MCF 10A (cell line): ENCODE measurements around the gene SH3YL1. TPM values are rescaled to one million over a fixed set of nuclear protein-coding genes. Genes with fewer than 3 reads are reported as not detected.

ENCODE experiments used
- BruUV-seq: library from RNA; stranded (reverse); fragments of 400-500 nt; replicated peaks from 2 replicates; lab custom pipeline; 2021; lab: Mats Ljungman, UMichigan
- CTCF ChIA-PET: fragments of 300-600 bp; sonication (Branson Sonifier 250); formaldehyde crosslinking; extraction: SDS; loops from one replicate; lab custom pipeline; 2021; ENCODE audit warnings: antibody characterized with exemption, inconsistent platforms; lab: Yijun Ruan, JAX
- POLR2A ChIA-PET: fragments of 300-600, 350-650 bp; sonication (Branson Sonifier 250); formaldehyde crosslinking; extraction: SDS; loops from one replicate; lab custom pipeline; 2020; ENCODE audit warnings: antibody characterized with exemption, inconsistent platforms; lab: Yijun Ruan, JAX
- DNase-seq: peaks from one replicate; pipeline ENCODE4 v3.0.0-alpha.2; 2018; ENCODE audit not compliant: unreplicated experiment
- H3K27ac Mint-ChIP-seq: one replicate; pipeline ENCODE4 v1.8.0; 2022; ENCODE audit warnings: mild to moderate bottlenecking, low read depth, mixed read lengths; ENCODE audit not compliant: unreplicated experiment
- H3K27me3 Mint-ChIP-seq: one replicate; pipeline ENCODE4 v1.8.0; 2022; ENCODE audit warnings: mixed read lengths; ENCODE audit not compliant: insufficient read depth, unreplicated experiment
- H3K36me3 Mint-ChIP-seq: one replicate; pipeline ENCODE4 v1.8.0; 2022; ENCODE audit warnings: mild to moderate bottlenecking, moderate library complexity, mixed read lengths; ENCODE audit not compliant: insufficient read depth, unreplicated experiment
- H3K4me1 Mint-ChIP-seq: one replicate; pipeline ENCODE4 v1.8.0; 2022; ENCODE audit warnings: mixed read lengths; ENCODE audit not compliant: insufficient read depth, unreplicated experiment
- H3K4me3 Mint-ChIP-seq: one replicate; pipeline ENCODE4 v1.8.0; 2022; ENCODE audit warnings: mild to moderate bottlenecking, moderate library complexity, mixed read lengths; ENCODE audit not compliant: unreplicated experiment
- H3K9me3 Mint-ChIP-seq: one replicate; pipeline ENCODE4 v1.8.0; 2022; ENCODE audit warnings: mixed read lengths; ENCODE audit not compliant: unreplicated experiment
- intact Hi-C: fragments of 100-400 bp; cut with micrococcal nuclease; formaldehyde crosslinking; loops from 2 replicates; pipeline ENCODE4 v1.14.1; 2022
- total RNA-seq: library from RNA; stranded (reverse); gene quantifications from 2 replicates; pipeline ENCODE4 v1.2.3, GENCODE V29; 2022
- TF ChIP-seq, protein P1 (sequence below): fragments of 200-600 bp; IDR thresholded peaks from one replicate; pipeline ENCODE4 v1.8.0; 2022; ENCODE audit warnings: antibody characterized with exemption, mild to moderate bottlenecking; ENCODE audit not compliant: unreplicated experiment

SH3YL1 gene
- total RNA-seq, 1 experiment from 2014 or later = 47.4 TPM

DNA sequence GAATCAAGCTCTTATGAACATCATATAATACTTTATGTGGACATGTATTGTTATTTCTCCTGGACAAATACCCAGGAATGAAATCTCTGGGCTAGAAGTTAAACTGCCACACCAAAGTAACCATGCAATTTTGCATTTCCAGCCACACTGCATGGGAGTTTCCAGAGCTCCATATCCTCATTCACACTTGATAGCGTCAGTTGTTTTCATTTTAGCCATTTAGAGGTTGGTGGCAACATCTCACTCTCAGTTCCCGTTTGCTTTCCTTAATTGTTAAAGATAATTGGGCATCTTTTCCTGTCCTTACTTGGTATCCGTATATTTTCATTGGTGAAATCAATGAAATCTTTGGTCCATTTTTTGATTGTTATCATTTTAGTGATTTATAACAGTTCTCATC lies 47.8 kb downstream of the SH3YL1 start:
- no TSS peak for BruUV-seq
- H3K36me3 Mint-ChIP-seq = peaks cover 23% of the 10 kb centered on the region
- H3K27ac Mint-ChIP-seq = no peak overlapping the region
- TF ChIP-seq, protein P1, sequence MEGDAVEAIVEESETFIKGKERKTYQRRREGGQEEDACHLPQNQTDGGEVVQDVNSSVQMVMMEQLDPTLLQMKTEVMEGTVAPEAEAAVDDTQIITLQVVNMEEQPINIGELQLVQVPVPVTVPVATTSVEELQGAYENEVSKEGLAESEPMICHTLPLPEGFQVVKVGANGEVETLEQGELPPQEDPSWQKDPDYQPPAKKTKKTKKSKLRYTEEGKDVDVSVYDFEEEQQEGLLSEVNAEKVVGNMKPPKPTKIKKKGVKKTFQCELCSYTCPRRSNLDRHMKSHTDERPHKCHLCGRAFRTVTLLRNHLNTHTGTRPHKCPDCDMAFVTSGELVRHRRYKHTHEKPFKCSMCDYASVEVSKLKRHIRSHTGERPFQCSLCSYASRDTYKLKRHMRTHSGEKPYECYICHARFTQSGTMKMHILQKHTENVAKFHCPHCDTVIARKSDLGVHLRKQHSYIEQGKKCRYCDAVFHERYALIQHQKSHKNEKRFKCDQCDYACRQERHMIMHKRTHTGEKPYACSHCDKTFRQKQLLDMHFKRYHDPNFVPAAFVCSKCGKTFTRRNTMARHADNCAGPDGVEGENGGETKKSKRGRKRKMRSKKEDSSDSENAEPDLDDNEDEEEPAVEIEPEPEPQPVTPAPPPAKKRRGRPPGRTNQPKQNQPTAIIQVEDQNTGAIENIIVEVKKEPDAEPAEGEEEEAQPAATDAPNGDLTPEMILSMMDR = no peak
- ChIA-PET POLR2A (interaction anchor here (1.1 kb wide), 1 partner anchor 39 kb away, joined by 3 read pairs; no protein-coding TSS in a partner anchor), CTCF (no interaction called here)
- no peak overlapping the region for H3K4me3 Mint-ChIP-seq
- H3K27me3 Mint-ChIP-seq = no peaks in the 10 kb centered on the region
- no peaks in the 10 kb centered on the region for H3K4me1 Mint-ChIP-seq
- no peak for DNase-seq
- intact Hi-C loops = no loop called here
- no peaks in the 10 kb centered on the region for H3K9me3 Mint-ChIP-seq

DNA sequence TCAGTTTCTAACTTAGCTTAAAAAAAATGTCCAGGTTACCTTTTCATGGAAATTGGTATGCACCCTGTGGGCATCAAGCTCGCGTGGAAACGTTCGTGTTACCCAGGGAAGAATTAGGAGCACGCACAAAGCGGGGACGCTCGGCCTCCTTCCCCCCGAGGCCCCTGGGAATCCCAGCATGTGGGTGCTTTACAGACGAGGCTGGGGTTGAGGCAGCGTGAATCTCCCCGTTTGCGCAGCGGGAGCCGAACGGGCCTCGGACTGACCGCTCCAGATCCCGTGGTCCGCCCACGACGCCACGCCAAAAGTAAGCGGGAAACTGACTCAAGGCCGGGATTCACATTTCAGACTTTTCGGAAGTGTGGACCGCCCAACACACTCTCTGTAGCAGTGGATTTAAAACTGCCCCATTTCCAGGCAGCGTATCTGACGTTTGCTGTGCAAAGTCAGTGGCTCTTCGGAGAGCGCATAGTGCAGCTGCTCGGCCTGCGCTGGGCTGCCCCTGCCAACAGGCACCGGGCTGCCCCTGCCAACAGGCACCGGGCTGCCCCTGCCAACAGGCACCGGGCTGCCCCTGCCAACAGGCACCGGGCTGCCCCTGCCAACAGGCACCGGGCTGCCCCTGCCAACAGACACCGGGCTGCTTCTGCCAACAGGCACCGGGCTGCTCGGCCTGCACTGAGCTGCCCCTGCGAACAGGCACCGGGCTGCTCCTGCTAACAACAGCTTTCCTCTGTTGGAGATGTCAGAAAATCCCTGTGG lies 49.7 kb downstream of the SH3YL1 start:
- no TSS peak for BruUV-seq
- no peak overlapping the region for H3K4me3 Mint-ChIP-seq
- TF ChIP-seq, protein P1 = no peak
- no peak overlapping the region for H3K27ac Mint-ChIP-seq
- H3K9me3 Mint-ChIP-seq = no peaks in the 10 kb centered on the region
- no peaks in the 10 kb centered on the region for H3K4me1 Mint-ChIP-seq
- intact Hi-C loops = no loop called here
- ChIA-PET CTCF (interaction anchor here (0.6 kb wide), 1 partner anchor 203 kb away, joined by 3 read pairs; no protein-coding TSS in a partner anchor), POLR2A (no interaction called here)
- peaks cover 14% of the 10 kb centered on the region for H3K27me3 Mint-ChIP-seq
- no peak for DNase-seq
- H3K36me3 Mint-ChIP-seq = peaks cover 18% of the 10 kb centered on the region

DNA sequence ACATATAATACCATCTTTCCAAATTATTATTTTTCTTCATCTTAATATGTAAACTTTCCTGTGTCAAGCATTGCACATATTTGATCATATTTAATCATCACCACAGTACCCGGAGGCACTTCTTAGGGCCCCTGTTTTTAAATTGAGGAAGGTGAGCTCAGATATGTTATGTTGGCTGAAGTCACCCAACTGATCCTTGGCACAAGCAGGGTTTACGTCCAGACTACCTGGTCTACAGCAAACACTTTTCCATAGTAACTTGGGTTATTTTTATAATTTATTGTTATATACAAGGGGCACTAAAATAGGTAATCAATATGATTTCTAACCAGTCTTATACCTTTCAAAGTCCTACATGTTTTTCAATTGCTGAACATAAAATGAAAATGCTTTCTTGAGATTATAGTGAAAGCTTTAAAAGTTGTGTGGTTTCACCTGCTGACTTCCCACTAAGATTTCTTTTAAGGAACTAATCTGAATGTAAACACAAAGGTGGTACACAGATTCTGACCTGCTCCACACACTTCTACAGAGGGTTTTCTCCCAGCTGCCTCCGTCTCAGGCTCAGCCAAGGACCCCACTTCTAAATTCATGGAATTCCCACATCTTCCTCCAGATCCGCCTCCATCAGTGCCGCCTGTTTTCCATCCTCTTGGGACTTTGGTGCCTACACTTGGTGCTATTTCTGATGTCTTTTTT lies 52.2 kb downstream of the SH3YL1 start:
- POLR2A ChIA-PET = no interaction called here
- no peaks in the 10 kb centered on the region for H3K9me3 Mint-ChIP-seq
- BruUV-seq = no TSS peak
- no peak overlapping the region for H3K27ac Mint-ChIP-seq
- DNase-seq = no peak
- CTCF ChIA-PET = interaction anchor here (0.7 to 1.2 kb wide), 3 partner anchors 25 to 141 kb away, joined by 3 to 4 read pairs (median 3); no protein-coding TSS in a partner anchor
- TF ChIP-seq, protein P1 = no peak
- no peak overlapping the region for H3K4me3 Mint-ChIP-seq
- intact Hi-C loops = no loop called here
- peaks cover 30% of the 10 kb centered on the region for H3K27me3 Mint-ChIP-seq
- no peaks in the 10 kb centered on the region for H3K36me3 Mint-ChIP-seq
- H3K4me1 Mint-ChIP-seq = no peaks in the 10 kb centered on the region

DNA sequence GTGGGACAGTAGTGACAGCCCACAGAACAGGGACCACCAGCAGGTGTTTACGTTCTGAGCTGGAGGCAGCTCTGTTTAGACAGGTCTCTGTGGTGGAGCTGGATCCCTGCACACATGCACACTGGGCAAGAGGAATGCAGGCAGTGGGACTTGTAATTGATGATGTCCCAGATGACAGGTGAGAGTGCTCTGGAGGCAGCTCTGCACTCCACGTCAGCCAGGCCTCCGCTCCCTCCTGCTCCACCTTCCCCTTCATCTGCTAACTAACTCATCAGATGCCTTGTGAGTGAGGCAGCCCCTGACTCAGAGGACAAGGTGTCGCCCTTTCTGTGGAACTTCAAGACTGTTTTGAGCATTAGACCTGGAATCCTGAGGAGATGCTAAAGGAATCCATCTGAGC lies 53.2 kb downstream of the SH3YL1 start:
- Mint-ChIP-seq H3K4me3 (no peak overlapping the region), H3K27me3 (peaks cover 30% of the 10 kb centered on the region), H3K36me3 (no peaks in the 10 kb centered on the region), H3K9me3 (no peaks in the 10 kb centered on the region), H3K27ac (no peak overlapping the region), H3K4me1 (no peaks in the 10 kb centered on the region)
- intact Hi-C loops = no loop called here
- ChIA-PET POLR2A (no interaction called here), CTCF (interaction anchor here (0.8 kb wide), 1 partner anchor 26 kb away, joined by 3 read pairs; no protein-coding TSS in a partner anchor)
- BruUV-seq = no TSS peak
- no peak for DNase-seq
- TF ChIP-seq, protein P1 = no peak
